ENCODE data around the gene VOPP1. TPM values are rescaled to one million over a fixed set of nuclear protein-coding genes. Genes with fewer than 3 reads are reported as not detected.

Gene VOPP1
- total and polyA plus RNA-seq, 9 donors: 20.7 to 31.8 (median 27.5) TPM

GRCh38 chr7:55431898-55432297 is 140.4 kb downstream of the VOPP1 start:
- Histone ChIP-seq H3K27me3 (ENCODE audit: control insufficient read depth, insufficient read depth, low read length) (no peaks in the 10 kb centered on the region), H3K36me3 (ENCODE audit: control insufficient read depth, insufficient read depth, low read length) (peaks cover 19% of the 10 kb centered on the region), H3K4me3 (ENCODE audit: low read length) (no peak overlapping the region), H3K9me3 (replicated peaks; ENCODE audit: control insufficient read depth, low read depth, low read length) (no peaks in the 10 kb centered on the region), H3K4me1 (ENCODE audit: control insufficient read depth, insufficient read depth, low read length) (peaks cover 20% of the 10 kb centered on the region), H3K27ac (ENCODE audit: low read length) (no peak overlapping the region)
- 75% methylated on average over 2 of the region's 2 CpGs for WGBS (ENCODE audit: insufficient coverage)
- DNase-seq: no peak

DNA sequence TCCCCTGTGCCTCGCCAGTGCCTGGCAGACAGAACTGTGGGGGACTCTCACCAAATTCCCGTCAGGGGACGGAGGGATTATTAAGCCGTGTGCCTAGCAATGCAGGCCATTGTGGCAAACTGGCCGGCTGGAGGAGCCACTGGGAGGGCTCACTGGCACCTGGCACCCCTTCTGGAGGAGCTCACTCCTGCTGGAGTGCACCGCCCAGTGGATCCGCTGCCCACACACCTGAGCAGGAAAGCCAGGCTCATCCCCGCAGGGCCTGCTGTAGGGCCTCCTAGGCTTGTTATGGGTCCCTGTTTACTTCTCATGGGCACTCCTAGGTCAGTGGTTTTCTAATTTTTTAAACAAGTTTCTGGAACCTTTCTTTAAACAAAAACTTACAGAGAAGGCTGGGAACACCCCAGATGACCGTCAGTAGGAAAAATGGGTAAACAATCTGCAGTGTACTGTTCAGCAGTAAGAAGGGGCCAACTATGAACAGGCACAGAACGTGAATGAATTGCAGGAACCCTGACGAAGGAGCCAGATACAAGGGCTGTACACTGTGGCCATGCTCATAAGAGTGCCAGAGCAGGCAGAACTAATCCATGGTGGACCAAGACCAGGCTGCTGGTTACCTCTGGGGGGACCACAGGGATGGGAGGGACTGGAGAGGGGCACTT is 142.3 kb downstream of the VOPP1 start:
- DNase-seq: no peak
- WGBS (ENCODE audit: insufficient coverage): 77% methylated on average over 11 of the region's 11 CpGs
- Histone ChIP-seq H3K27ac (ENCODE audit: low read length) (no peak overlapping the region), H3K36me3 (ENCODE audit: control insufficient read depth, insufficient read depth, low read length) (peaks cover 37% of the 10 kb centered on the region), H3K4me3 (ENCODE audit: low read length) (no peak overlapping the region), H3K4me1 (ENCODE audit: control insufficient read depth, insufficient read depth, low read length) (peaks cover 22% of the 10 kb centered on the region), H3K27me3 (ENCODE audit: control insufficient read depth, insufficient read depth, low read length) (no peaks in the 10 kb centered on the region), H3K9me3 (replicated peaks; ENCODE audit: control insufficient read depth, low read depth, low read length) (no peaks in the 10 kb centered on the region)

DNA sequence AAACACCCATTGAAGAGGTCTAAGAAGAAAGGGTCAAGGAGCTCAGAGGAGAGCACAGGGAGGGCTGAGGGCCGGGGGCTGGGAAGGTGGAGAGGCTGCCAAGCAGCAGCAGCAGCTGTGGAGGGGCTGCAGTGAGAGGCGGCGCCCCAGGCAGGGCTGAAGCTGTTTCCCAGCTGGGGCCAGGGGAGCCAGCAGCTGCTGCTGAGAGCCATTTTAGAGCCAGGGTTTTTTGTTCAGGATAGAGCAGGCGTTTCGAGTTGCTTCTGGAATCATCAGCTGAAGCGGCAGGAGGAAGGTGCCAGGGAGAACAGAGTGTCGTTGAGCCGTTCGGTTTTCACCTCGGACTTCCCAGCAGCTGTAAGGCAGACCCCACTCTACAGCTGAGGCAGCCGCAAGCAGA is 144.5 kb downstream of the VOPP1 start:
- peak; percentile 89 for DNase-seq

DNA sequence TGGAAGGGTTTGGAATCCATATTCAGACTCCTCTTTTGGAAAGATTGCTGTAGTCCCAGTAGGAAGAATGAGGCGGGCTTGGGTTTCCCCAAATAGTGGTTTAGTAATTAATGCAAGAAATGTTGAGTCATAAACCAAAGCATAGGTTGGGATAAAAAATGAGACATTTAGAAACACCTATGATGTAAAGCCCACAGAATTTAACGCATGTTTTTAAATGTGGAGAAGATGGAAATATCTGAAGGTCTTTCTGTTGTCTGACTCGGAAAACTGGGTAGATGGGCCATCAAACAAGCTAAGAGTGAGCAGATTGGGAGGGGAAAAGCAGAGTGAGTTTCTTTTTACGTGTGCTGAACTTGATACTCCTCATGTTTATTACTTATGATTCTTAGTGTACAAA is 145.0 kb downstream of the VOPP1 start:
- DNase-seq: no peak
- Histone ChIP-seq H3K9me3 (replicated peaks; ENCODE audit: control insufficient read depth, low read depth, low read length) (no peaks in the 10 kb centered on the region), H3K4me3 (ENCODE audit: low read length) (no peak overlapping the region), H3K27me3 (ENCODE audit: control insufficient read depth, insufficient read depth, low read length) (no peaks in the 10 kb centered on the region), H3K36me3 (ENCODE audit: control insufficient read depth, insufficient read depth, low read length) (peaks cover 31% of the 10 kb centered on the region), H3K4me1 (ENCODE audit: control insufficient read depth, insufficient read depth, low read length) (peaks cover 22% of the 10 kb centered on the region), H3K27ac (ENCODE audit: low read length) (peak overlapping the region; percentile 81)
- 60% methylated on average over 2 of the region's 4 CpGs for WGBS (ENCODE audit: insufficient coverage)

More for the DNA sequence above, 144.5 kb downstream of the VOPP1 start:
- no peaks in the 10 kb centered on the region for H3K9me3 ChIP-seq (replicated peaks; ENCODE audit: control insufficient read depth, low read depth, low read length)
- H3K4me1 ChIP-seq (ENCODE audit: control insufficient read depth, insufficient read depth, low read length): peaks cover 22% of the 10 kb centered on the region
- no peaks in the 10 kb centered on the region for H3K27me3 ChIP-seq (ENCODE audit: control insufficient read depth, insufficient read depth, low read length)
- H3K27ac ChIP-seq (ENCODE audit: low read length): peak overlapping the region; percentile 81
- WGBS (ENCODE audit: insufficient coverage): 13% methylated on average over 11 of the region's 11 CpGs
- peak overlapping the region; percentile 35 for H3K4me3 ChIP-seq (ENCODE audit: low read length)
- peaks cover 36% of the 10 kb centered on the region for H3K36me3 ChIP-seq (ENCODE audit: control insufficient read depth, insufficient read depth, low read length)

- DNase-seq: no peak
- Histone ChIP-seq H3K4me1 (ENCODE audit: control insufficient read depth, insufficient read depth, low read length) (peaks cover 22% of the 10 kb centered on the region), H3K27ac (ENCODE audit: low read length) (no peak overlapping the region), H3K4me3 (ENCODE audit: low read length) (no peak overlapping the region), H3K27me3 (ENCODE audit: control insufficient read depth, insufficient read depth, low read length) (no peaks in the 10 kb centered on the region), H3K36me3 (ENCODE audit: control insufficient read depth, insufficient read depth, low read length) (peaks cover 27% of the 10 kb centered on the region), H3K9me3 (replicated peaks; ENCODE audit: control insufficient read depth, low read depth, low read length) (no peaks in the 10 kb centered on the region)
- 88% methylated on average over 11 of the region's 12 CpGs for WGBS (ENCODE audit: insufficient coverage)
Observed at GRCh38 chr7:55426676-55427075, 145.6 kb downstream of the VOPP1 start.

DNA sequence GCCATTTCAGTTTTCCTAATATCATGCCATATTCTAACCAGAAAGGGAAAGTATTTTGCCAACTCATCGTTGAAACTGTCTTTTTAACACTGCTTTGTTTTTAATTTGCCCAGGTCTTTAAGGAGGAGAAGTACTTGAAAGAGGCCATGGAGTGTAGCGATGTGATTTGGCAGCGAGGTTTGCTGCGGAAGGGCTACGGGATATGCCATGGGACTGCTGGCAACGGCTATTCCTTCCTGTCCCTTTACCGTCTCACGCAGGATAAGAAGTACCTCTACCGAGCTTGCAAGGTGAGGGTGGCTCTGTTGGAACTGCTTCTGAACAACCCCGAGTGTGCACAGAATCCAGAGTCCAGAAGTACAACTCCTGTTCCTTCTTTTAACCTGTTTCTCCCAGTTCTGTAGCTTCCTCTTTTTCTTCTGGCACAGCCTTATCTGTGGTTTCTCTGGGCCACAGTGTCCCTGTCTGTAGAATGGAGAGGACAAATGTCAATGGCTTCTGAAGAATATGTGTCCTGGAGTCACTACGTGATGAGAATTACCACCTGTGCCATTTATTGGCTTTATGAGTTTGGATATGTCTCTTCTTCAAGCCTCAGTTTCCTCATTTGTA is 147.1 kb downstream of the VOPP1 start:
- DNase-seq: no peak
- H3K27ac ChIP-seq (ENCODE audit: low read length): no peak overlapping the region
- H3K36me3 ChIP-seq (ENCODE audit: control insufficient read depth, insufficient read depth, low read length): peaks cover 20% of the 10 kb centered on the region
- WGBS (ENCODE audit: insufficient coverage): 89% methylated on average over 9 of the region's 11 CpGs
- H3K9me3 ChIP-seq (replicated peaks; ENCODE audit: control insufficient read depth, low read depth, low read length): no peaks in the 10 kb centered on the region
- H3K4me3 ChIP-seq (ENCODE audit: low read length): no peak overlapping the region
- no peaks in the 10 kb centered on the region for H3K27me3 ChIP-seq (ENCODE audit: control insufficient read depth, insufficient read depth, low read length)
- H3K4me1 ChIP-seq (ENCODE audit: control insufficient read depth, insufficient read depth, low read length): peaks cover 22% of the 10 kb centered on the region

DNA sequence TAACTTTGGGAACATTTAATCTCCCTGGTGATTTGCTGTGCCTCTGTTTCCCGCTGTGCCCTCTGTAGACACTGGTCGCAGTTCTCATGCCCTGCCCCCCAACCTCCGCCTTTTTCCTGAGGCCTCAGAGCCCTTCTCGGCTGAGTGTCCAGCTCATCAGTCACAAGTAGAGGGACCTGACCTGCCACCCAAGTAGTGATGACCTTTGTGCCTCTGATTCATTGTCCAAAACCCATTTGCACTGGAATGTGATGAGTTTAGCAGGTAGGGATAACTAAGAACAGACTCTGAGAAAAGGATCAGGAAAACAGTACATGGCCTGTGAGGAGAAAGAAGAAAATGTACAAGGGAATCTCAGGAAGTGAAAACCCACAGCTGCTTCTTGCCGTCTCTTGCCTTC is 148.4 kb downstream of the VOPP1 start:
- 81% methylated on average over 4 of the region's 5 CpGs for WGBS (ENCODE audit: insufficient coverage)
- Histone ChIP-seq H3K27ac (ENCODE audit: low read length) (no peak overlapping the region), H3K27me3 (ENCODE audit: control insufficient read depth, insufficient read depth, low read length) (no peaks in the 10 kb centered on the region), H3K4me1 (ENCODE audit: control insufficient read depth, insufficient read depth, low read length) (peaks cover 15% of the 10 kb centered on the region), H3K36me3 (ENCODE audit: control insufficient read depth, insufficient read depth, low read length) (peaks cover 23% of the 10 kb centered on the region), H3K4me3 (ENCODE audit: low read length) (no peak overlapping the region), H3K9me3 (replicated peaks; ENCODE audit: control insufficient read depth, low read depth, low read length) (no peaks in the 10 kb centered on the region)
- no peak for DNase-seq

- WGBS (ENCODE audit: insufficient coverage): 72% methylated on average over 3 of the region's 5 CpGs
- Histone ChIP-seq H3K4me3 (ENCODE audit: low read length) (no peak overlapping the region), H3K36me3 (ENCODE audit: control insufficient read depth, insufficient read depth, low read length) (peaks cover 23% of the 10 kb centered on the region), H3K4me1 (ENCODE audit: control insufficient read depth, insufficient read depth, low read length) (peaks cover 15% of the 10 kb centered on the region), H3K27me3 (ENCODE audit: control insufficient read depth, insufficient read depth, low read length) (no peaks in the 10 kb centered on the region), H3K9me3 (replicated peaks; ENCODE audit: control insufficient read depth, low read depth, low read length) (no peaks in the 10 kb centered on the region), H3K27ac (ENCODE audit: low read length) (no peak overlapping the region)
- DNase-seq: no peak
Observed at GRCh38 chr7:55423277-55423711, 149.0 kb downstream of the VOPP1 start.

Other genes starting within 250 kb of the VOPP1 start
- 19.3 TPM for gene LANCL2, start 207.2 kb downstream of the VOPP1 start, total RNA-seq
- 10 to 100 TPM; 16.4 to 20.7 (median 18.1) TPM for gene LANCL2, start 207.2 kb downstream of the VOPP1 start, polyA plus RNA-seq (ENCODE audit: insufficient read depth in 1 of 8, insufficient read length in 8 of 8, low replicate concordance in 1 of 8)